NCI-H2196 (cell line): Measurements from ENCODE around the gene IPCEF1.
"Not testable (repeated sequence)": the region's sequence is repeated elsewhere in the genome, so short reads cannot be mapped to it uniquely, and the experiment has no call there.

ENCODE experiments used
- DNase-seq: peaks from one replicate; lab custom pipeline; 2025; ENCODE audit not compliant: unreplicated experiment; lab: John Stamatoyannopoulos, UW

The IPCEF1 gene

GRCh38 chr6:154337406-154338005 lies 19.1 kb downstream of the IPCEF1 start:
- DNase-seq: no peak

GRCh38 chr6:154334147-154334546 lies 22.5 kb downstream of the IPCEF1 start:
- not testable (repeated sequence) for DNase-seq

GRCh38 chr6:154331750-154332149 lies 24.9 kb downstream of the IPCEF1 start:
- no peak for DNase-seq

GRCh38 chr6:154329350-154330170 lies 27.0 kb downstream of the IPCEF1 start:
- no peak for DNase-seq

- DNase-seq: not testable (repeated sequence)
These were observed 29.3 kb downstream of the IPCEF1 start for GRCh38 chr6:154327313-154327712.

GRCh38 chr6:154325142-154325541 lies 31.5 kb downstream of the IPCEF1 start:
- no peak for DNase-seq

- DNase-seq: no peak
These were observed 36.4 kb downstream of the IPCEF1 start for GRCh38 chr6:154320181-154320580.

- no peak for DNase-seq
These were observed 37.3 kb downstream of the IPCEF1 start for GRCh38 chr6:154319231-154319858.

- no peak for DNase-seq
These were observed 37.9 kb downstream of the IPCEF1 start for GRCh38 chr6:154318721-154319120.

- DNase-seq: no peak
These were observed 40.5 kb downstream of the IPCEF1 start for GRCh38 chr6:154316131-154316530.

- DNase-seq: peak; percentile 16
These were observed 42.5 kb downstream of the IPCEF1 start for GRCh38 chr6:154314084-154314483.

GRCh38 chr6:154308986-154309385 lies 47.6 kb downstream of the IPCEF1 start:
- DNase-seq: no peak

GRCh38 chr6:154307696-154308425 lies 48.7 kb downstream of the IPCEF1 start:
- no peak for DNase-seq

GRCh38 chr6:154307147-154307546 lies 49.5 kb downstream of the IPCEF1 start:
- DNase-seq: not testable (repeated sequence)

GRCh38 chr6:154306696-154307095 lies 49.9 kb downstream of the IPCEF1 start:
- DNase-seq: no peak

- DNase-seq: no peak
These were observed 52.4 kb downstream of the IPCEF1 start for GRCh38 chr6:154304191-154304590.

- not testable (repeated sequence) for DNase-seq
These were observed 53.0 kb downstream of the IPCEF1 start for GRCh38 chr6:154303642-154304041.

GRCh38 chr6:154301839-154302752 lies 54.5 kb downstream of the IPCEF1 start:
- no peak for DNase-seq

- DNase-seq: no peak
These were observed 55.4 kb downstream of the IPCEF1 start for GRCh38 chr6:154301086-154301625.

GRCh38 chr6:154298297-154298696 lies 58.3 kb downstream of the IPCEF1 start:
- no peak for DNase-seq
